Ectodermal cell (in vitro differentiated cells): ENCODE measurements around the gene ACMSD.

ENCODE experiments used
- H3K27ac ChIP-seq: 2 replicates; pipeline ENCODE4 v1.7.0; 2013; ENCODE audit warnings: mild to moderate bottlenecking, low read depth, low read length; ENCODE audit not compliant: insufficient read depth, poor library complexity, severe bottlenecking
- H3K27me3 ChIP-seq: 2 replicates; pipeline ENCODE4 v1.7.0; 2013; ENCODE audit warnings: mild to moderate bottlenecking, low read length; ENCODE audit not compliant: insufficient read depth, control insufficient read depth, poor library complexity, severe bottlenecking
- H3K36me3 ChIP-seq: one replicate; pipeline ENCODE4 v1.7.0; 2013; ENCODE audit warnings: low read length; ENCODE audit not compliant: control insufficient read depth, insufficient read depth
- H3K4me1 ChIP-seq: one replicate; pipeline ENCODE4 v1.7.0; 2013; ENCODE audit warnings: low read length; ENCODE audit not compliant: control insufficient read depth, insufficient read depth
- H3K4me3 ChIP-seq: 2 replicates; pipeline ENCODE4 v1.7.0; 2013; ENCODE audit warnings: low read depth, low read length, control low read depth; ENCODE audit not compliant: insufficient read depth
- H3K9me3 ChIP-seq: 2 replicates; pipeline ENCODE4 v1.7.0; 2013; ENCODE audit warnings: mild to moderate bottlenecking, low read length, moderate library complexity; ENCODE audit not compliant: control insufficient read depth
- WGBS, 2 experiments: methylation state at CpG; one replicate each; pipeline ENCODE4 v1.1.7; 2013; ENCODE audit warnings: missing lambda C conversion rate in 2 of 2; 5-methylcytosine and 5-hydroxymethylcytosine counted together

Gene ACMSD

DNA sequence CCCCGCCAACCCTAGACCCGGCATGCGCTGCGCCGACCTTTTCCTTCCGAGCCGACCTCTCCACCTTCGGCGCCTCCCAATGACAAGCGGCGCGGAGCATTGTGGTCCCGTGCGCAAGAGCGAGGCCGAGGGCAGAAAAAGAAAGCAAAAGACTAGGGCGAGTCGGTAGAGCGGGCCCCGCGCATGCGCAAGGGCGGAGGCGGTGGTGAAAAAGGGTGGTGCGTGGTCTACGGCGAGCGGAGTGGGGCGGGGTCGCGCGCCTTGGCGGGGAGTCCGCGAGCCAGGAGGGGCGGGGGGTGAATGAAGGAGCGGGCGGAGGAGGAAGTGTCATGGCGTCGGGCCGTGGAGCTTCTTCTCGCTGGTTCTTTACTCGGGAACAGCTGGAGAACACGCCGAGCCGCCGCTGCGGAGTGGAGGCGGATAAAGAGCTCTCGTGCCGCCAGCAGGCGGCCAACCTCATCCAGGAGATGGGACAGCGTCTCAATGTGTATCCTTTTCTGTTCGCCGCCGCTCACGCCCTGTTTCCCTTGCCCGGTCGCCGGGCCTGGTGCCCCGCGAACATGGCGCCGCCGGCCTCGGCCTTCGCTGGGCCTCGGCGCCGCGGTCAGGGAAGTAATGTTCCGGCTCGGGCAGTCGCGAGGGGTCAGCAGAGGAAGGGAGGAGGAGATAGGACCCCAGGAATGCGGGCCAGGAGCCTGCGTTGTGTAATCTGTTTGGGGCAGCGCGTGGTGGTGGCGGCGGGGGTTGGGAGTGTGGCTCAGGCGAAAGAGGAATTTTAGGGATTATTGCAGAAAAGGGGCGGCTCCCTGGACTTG lies 80.3 kb downstream of the ACMSD start, which contains the start of gene CCNT2:
TSS of gene CCNT2 (plus strand) at position 297 of the 815 bp plus-strand sequence. CDS start at position 330, 33 bp downstream.
- H3K27ac ChIP-seq, result peak within 1 kb of the TSS; percentile 97
- H3K9me3 ChIP-seq, result no peaks in the 10 kb centered on the region
- H3K4me3 ChIP-seq, result peak within 1 kb of the TSS; percentile 88
- H3K4me1 ChIP-seq, result peaks cover 4% of the 10 kb centered on the region
- 0% methylated on average over 82 to 83 of the region's 83 CpGs for WGBS, 2 experiments
- H3K36me3 ChIP-seq, result no peaks in the 10 kb centered on the region
- H3K27me3 ChIP-seq, result no peaks in the 10 kb centered on the region

GRCh38 chr2:134919341-134920210 lies 81.2 kb downstream of the ACMSD start:
- peaks cover 4% of the 10 kb centered on the region for H3K4me1 ChIP-seq
- no peaks in the 10 kb centered on the region for H3K27me3 ChIP-seq
- peak overlapping the region; percentile 88 for H3K4me3 ChIP-seq
- no peaks in the 10 kb centered on the region for H3K9me3 ChIP-seq
- 0 to 1% methylated on average over 28 of the region's 30 CpGs for WGBS, 2 experiments
- H3K27ac ChIP-seq, result peak overlapping the region; percentile 97
- no peaks in the 10 kb centered on the region for H3K36me3 ChIP-seq

GRCh38 chr2:134924912-134925311 lies 86.5 kb downstream of the ACMSD start:
- Histone ChIP-seq H3K36me3 (no peaks in the 10 kb centered on the region), H3K27me3 (no peaks in the 10 kb centered on the region), H3K4me3 (no peak overlapping the region), H3K4me1 (no peaks in the 10 kb centered on the region), H3K27ac (no peak overlapping the region), H3K9me3 (no peaks in the 10 kb centered on the region)
- WGBS, 2 experiments, result no CpG with 5 or more reads among the region's 1 CpG

DNA sequence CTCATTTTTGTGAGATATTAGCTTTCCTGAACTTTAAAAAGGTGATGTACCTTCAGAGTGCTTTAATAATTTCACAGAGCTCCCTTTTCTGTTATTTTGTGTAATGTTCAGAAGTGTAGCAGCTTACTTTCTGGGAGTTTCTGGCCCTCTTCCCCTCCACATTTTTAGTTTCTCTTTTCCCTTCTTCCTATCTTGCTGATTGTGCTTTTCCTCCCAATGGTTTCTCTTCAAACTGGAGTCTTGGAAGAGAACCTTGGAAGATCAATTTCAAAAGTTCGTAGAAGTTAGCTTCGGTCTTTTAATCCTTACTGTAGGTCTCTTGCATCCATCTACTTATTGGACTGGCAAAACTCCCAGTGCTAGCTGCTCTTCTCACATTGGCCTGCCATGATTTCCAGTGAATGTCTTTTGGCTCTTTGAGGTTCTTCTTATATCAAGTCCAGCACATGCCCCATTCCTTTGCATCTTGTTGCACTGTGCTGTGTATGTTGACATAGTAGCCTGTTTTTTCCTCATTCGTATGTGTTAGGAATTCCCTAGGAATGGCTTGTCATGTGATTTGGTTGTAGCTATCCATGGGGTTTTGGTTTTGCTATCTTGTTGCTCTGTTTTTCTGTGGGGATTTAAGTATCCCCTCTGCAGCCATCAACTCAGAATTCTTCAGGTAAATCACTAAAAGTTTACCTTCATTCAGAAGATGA lies 88.0 kb downstream of the ACMSD start:
- Histone ChIP-seq H3K9me3 (no peaks in the 10 kb centered on the region), H3K4me3 (no peak overlapping the region), H3K36me3 (no peaks in the 10 kb centered on the region), H3K27ac (no peak overlapping the region), H3K4me1 (no peaks in the 10 kb centered on the region), H3K27me3 (no peaks in the 10 kb centered on the region)
- 86 to 90% methylated on average over 3 of the region's 3 CpGs for WGBS, 2 experiments

- Histone ChIP-seq H3K4me3 (no peak overlapping the region), H3K36me3 (no peaks in the 10 kb centered on the region), H3K9me3 (no peaks in the 10 kb centered on the region), H3K27ac (no peak overlapping the region), H3K27me3 (no peaks in the 10 kb centered on the region), H3K4me1 (no peaks in the 10 kb centered on the region)
- WGBS, 2 experiments, result 100% methylated on average over 1 to 2 of the region's 3 CpGs
These were observed 88.8 kb downstream of the ACMSD start for GRCh38 chr2:134927195-134927594.

GRCh38 chr2:134932864-134933526 lies 94.6 kb downstream of the ACMSD start:
- no peaks in the 10 kb centered on the region for H3K27me3 ChIP-seq
- no peaks in the 10 kb centered on the region for H3K9me3 ChIP-seq
- H3K4me3 ChIP-seq, result no peak overlapping the region
- H3K27ac ChIP-seq, result no peak overlapping the region
- H3K4me1 ChIP-seq, result no peaks in the 10 kb centered on the region
- H3K36me3 ChIP-seq, result no peaks in the 10 kb centered on the region
- 96 to 98% methylated on average over 3 of the region's 3 CpGs for WGBS, 2 experiments

GRCh38 chr2:134933732-134934131 lies 95.3 kb downstream of the ACMSD start:
- Histone ChIP-seq H3K27ac (no peak overlapping the region), H3K36me3 (no peaks in the 10 kb centered on the region), H3K4me1 (no peaks in the 10 kb centered on the region), H3K4me3 (no peak overlapping the region), H3K9me3 (no peaks in the 10 kb centered on the region), H3K27me3 (no peaks in the 10 kb centered on the region)
- no CpG with 5 or more reads among the region's 1 CpG for WGBS, 2 experiments

DNA sequence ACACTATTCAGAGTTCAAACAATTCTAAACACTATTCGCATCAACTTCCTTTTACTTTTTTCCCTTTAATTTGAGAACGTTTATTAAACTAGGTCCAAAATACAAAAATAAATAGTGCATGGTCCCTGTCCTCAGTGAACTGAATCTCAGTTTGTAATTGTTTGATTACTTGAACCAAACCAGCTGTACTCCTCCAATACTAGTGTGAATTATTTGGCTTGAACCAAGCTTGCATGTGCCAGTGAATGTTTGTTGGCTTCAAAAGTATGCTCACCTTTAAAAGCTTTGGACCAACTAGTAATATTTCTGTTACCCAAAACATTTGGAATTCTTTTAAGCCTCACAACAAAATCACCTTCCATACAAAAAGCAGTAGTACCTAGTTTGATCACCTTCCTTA lies 95.7 kb downstream of the ACMSD start:
- WGBS, 2 experiments, result 95 to 100% methylated on average over 2 of the region's 2 CpGs

GRCh38 chr2:134934641-134935040 lies 96.2 kb downstream of the ACMSD start:
- peaks cover 2% of the 10 kb centered on the region for H3K36me3 ChIP-seq

More for the DNA sequence above, 95.7 kb downstream of the ACMSD start:
- Histone ChIP-seq H3K27ac (no peak overlapping the region), H3K27me3 (no peaks in the 10 kb centered on the region), H3K4me3 (no peak overlapping the region), H3K36me3 (no peaks in the 10 kb centered on the region), H3K9me3 (no peaks in the 10 kb centered on the region), H3K4me1 (no peaks in the 10 kb centered on the region)

More at GRCh38 chr2:134934641-134935040, 96.2 kb downstream of the ACMSD start:
- 86 to 93% methylated on average over 1 of the region's 1 CpG for WGBS, 2 experiments
- Histone ChIP-seq H3K4me1 (no peaks in the 10 kb centered on the region), H3K9me3 (no peaks in the 10 kb centered on the region), H3K4me3 (no peak overlapping the region), H3K27me3 (no peaks in the 10 kb centered on the region), H3K27ac (no peak overlapping the region)
